Smooth muscle cell of the brain vasculature (primary cell): ENCODE results near the gene BDH1.
A peak's percentile ranks its signal among the peaks of the same experiment; 100 is the strongest.

ENCODE experiments used
- DNase-seq: peaks from one replicate; pipeline ENCODE4 v3.0.0-alpha.2; 2012; ENCODE audit warnings: low read depth, low spot score

Gene BDH1

GRCh38 chr3:197547306-197548011, 8.3 kb downstream of the BDH1 start:
- DNase-seq, result no peak

GRCh38 chr3:197546307-197547085, 9.3 kb downstream of the BDH1 start:
- no peak for DNase-seq

GRCh38 chr3:197545571-197545970, 10.2 kb downstream of the BDH1 start:
- DNase-seq, result no peak

- DNase-seq, result no peak
Measured at GRCh38 chr3:197545101-197545500, 10.7 kb downstream of the BDH1 start.

GRCh38 chr3:197542741-197543454, 12.9 kb downstream of the BDH1 start:
- no peak for DNase-seq

- peak; percentile 67 for DNase-seq
Measured at GRCh38 chr3:197541756-197542539, 13.8 kb downstream of the BDH1 start.

- no peak for DNase-seq
Measured at GRCh38 chr3:197540961-197541377, 14.8 kb downstream of the BDH1 start.

GRCh38 chr3:197539651-197540051, 16.1 kb downstream of the BDH1 start:
- DNase-seq, result no peak

- no peak for DNase-seq
Measured at GRCh38 chr3:197533927-197534725, 21.6 kb downstream of the BDH1 start.

- no peak for DNase-seq
Measured at GRCh38 chr3:197533396-197533795, 22.4 kb downstream of the BDH1 start.

- no peak for DNase-seq
Measured at GRCh38 chr3:197532388-197532787, 23.4 kb downstream of the BDH1 start.

- no peak for DNase-seq
Measured at GRCh38 chr3:197528190-197528589, 27.6 kb downstream of the BDH1 start.

GRCh38 chr3:197527569-197527968, 28.2 kb downstream of the BDH1 start:
- DNase-seq, result no peak

GRCh38 chr3:197525706-197526105, 30.1 kb downstream of the BDH1 start:
- DNase-seq, result no peak

GRCh38 chr3:197524128-197524527, 31.6 kb downstream of the BDH1 start:
- no peak for DNase-seq

GRCh38 chr3:197523526-197523925, 32.2 kb downstream of the BDH1 start:
- no peak for DNase-seq

GRCh38 chr3:197522881-197523441, 32.8 kb downstream of the BDH1 start:
- no peak for DNase-seq

GRCh38 chr3:197522183-197522715, 33.5 kb downstream of the BDH1 start:
- DNase-seq, result no peak

GRCh38 chr3:197521277-197522182, 34.2 kb downstream of the BDH1 start:
- DNase-seq, result no peak
